Keratinocyte (primary cell): ENCODE data around the gene MRPS12.

Experiments used
- EZH2 ChIP-seq: IDR thresholded peaks from one replicate; pipeline ENCODE4 v1.6.1; 2012; ENCODE audit warnings: inconsistent platforms, mild to moderate bottlenecking, low read length, moderate library complexity
- TF ChIP-seq, protein P1 (sequence below), 3 experiments: IDR thresholded peaks in 1 of 3; conservative IDR thresholded peaks in 1 of 3; optimal IDR thresholded peaks in 1 of 3; 2 replicates in 2 of 3; 3 replicates in 1 of 3; pipeline versions ENCODE3 to v1.5.1; 2011; ENCODE audit warnings: low read length in 3 of 3, mild to moderate bottlenecking in 3 of 3, moderate library complexity in 2 of 3, control low read depth in 1 of 3, inconsistent platforms in 1 of 3; ENCODE audit not compliant: insufficient read depth in 2 of 3; ENCODE audit errors: extremely low read depth in 1 of 3

DNA sequence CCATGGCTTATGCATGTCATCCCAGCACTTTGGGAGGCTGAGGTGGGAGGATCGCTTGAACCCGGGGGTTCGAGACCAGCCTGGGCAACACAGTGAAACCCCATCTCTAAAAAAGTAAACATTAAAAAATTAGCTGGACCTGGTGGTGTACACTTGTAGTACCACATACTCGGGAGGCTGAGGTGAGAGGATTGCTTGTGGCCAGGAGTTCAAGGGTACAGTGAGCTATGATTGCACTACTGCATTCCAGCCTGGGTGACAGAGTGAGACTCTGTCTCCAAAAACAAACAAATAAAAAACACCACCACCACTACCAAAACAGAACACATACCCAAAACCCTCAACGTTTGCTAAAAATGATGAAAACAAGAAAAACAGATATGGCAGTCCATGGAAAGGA, 28.9 kb downstream of the MRPS12 start:
- TF ChIP-seq, protein P1, sequence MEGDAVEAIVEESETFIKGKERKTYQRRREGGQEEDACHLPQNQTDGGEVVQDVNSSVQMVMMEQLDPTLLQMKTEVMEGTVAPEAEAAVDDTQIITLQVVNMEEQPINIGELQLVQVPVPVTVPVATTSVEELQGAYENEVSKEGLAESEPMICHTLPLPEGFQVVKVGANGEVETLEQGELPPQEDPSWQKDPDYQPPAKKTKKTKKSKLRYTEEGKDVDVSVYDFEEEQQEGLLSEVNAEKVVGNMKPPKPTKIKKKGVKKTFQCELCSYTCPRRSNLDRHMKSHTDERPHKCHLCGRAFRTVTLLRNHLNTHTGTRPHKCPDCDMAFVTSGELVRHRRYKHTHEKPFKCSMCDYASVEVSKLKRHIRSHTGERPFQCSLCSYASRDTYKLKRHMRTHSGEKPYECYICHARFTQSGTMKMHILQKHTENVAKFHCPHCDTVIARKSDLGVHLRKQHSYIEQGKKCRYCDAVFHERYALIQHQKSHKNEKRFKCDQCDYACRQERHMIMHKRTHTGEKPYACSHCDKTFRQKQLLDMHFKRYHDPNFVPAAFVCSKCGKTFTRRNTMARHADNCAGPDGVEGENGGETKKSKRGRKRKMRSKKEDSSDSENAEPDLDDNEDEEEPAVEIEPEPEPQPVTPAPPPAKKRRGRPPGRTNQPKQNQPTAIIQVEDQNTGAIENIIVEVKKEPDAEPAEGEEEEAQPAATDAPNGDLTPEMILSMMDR (optimal IDR thresholded peaks at IDR 0.05 in 1 of 3, IDR thresholded peaks at IDR 0.05 in 1 of 3, conservative IDR thresholded peaks at IDR 0.05 in 1 of 3; ENCODE audit: extremely low read depth in 1 of 3, insufficient read depth in 2 of 3, low read length in 3 of 3): no peak
- no peak for TF ChIP-seq EZH2
